Measurements from ENCODE around the gene SYT8.

SYT8 gene, protein sequence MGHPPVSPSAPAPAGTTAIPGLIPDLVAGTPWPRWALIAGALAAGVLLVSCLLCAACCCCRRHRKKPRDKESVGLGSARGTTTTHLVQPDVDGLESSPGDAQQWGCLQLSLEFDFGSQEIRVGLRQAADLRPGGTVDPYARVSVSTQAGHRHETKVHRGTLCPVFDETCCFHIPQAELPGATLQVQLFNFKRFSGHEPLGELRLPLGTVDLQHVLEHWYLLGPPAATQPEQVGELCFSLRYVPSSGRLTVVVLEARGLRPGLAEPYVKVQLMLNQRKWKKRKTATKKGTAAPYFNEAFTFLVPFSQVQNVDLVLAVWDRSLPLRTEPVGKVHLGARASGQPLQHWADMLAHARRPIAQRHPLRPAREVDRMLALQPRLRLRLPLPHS
- long read RNA-seq: 0 reads

DNA sequence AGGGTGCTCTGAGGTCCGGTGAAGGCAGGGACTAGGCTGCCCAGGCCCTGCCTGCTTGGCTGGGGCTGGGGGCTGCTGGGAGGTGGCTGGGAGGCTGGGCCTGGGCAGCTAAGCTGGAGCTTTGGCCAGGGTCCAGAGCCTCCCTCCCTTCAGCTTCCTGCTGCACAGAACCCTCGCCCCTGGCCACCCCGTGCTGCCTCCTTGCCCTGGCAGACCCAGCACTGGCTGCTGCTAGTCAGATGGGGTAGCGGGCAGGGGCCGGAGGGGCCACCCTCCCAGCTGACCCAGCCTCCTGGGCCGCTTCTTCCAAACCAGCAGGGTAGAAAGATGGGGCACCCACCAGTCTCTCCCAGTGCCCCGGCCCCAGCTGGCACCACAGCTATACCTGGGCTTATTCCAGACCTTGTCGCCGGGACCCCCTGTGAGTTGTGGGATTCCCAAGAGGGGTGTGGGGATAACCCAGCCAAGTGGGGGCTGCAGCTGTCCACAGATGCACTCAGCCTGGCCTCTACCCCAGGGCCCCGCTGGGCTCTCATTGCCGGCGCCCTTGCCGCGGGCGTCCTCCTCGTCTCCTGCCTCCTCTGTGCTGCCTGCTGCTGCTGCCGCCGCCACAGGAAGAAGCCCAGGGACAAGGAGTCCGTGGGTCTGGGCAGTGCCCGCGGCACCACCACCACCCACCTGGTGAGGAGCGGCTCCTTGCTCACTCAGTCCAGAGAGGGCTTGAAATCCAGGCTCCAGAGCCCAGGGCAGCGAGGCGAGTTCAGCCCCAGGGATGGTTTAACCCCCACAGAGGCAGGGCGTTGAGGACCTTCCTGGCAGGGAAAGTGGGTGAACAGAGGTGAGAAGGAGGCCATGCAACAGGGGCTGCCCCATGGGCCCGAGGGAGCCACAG is at the start of gene SYT8:
TSS of gene SYT8 (plus strand) at position 212 of the 892 bp plus-strand sequence. CDS start at position 328, 116 bp downstream.
- no peak for DNase-seq (ENCODE audit: low read depth in 1 of 2, low spot score in 1 of 2)

DNA sequence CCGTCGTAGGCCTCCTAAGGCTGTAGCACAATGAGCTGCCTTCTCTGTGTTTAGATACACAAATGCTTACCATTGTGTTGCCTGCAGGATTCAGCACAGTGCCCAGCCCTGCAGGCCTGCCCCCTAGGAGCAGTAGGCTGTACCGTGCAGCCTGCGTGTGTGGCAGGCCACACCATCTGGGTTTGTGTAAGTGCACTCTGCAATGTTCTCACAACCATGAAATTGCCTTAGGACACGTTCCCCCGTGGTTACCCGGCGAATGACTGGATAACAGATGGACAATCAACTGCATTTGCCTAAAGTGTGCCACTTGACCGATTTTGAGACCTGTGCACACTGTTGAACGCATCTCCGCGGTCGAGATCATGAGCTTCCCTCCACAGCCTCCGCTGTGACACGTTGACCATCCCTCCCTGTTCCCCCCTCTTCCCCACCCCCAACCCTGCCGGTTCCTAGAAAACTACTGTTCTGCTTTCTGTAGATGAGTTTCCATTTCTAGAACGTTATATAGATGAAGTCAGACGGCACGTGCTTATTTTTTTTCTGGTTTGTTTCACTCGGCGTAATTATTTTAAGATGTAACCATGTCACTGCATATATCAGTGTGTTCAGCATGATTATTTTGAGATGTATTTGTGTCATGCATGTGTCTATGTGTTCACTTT is 48.9 kb upstream of the SYT8 start:
- Histone ChIP-seq H3K27me3 (ENCODE audit: insufficient read depth, poor library complexity, severe bottlenecking) (no peaks in the 10 kb centered on the region), H3K27ac (replicated peaks) (no peak overlapping the region), H3K4me3 (replicated peaks; ENCODE audit: insufficient read depth, low read length) (no peak overlapping the region)
- TF ChIP-seq SPI1 (IDR thresholded peaks at IDR 0.05; ENCODE audit: borderline replicate concordance, low read depth) (no peak), REST (IDR thresholded peaks at IDR 0.05; ENCODE audit: insufficient replicate concordance, low read depth) (no peak), POLR2AphosphoS5 (IDR thresholded peaks at IDR 0.05; ENCODE audit: low read depth) (no peak), GABPA (IDR thresholded peaks at IDR 0.05; ENCODE audit: low read depth) (no peak)
- TF ChIP-seq, protein P1, sequence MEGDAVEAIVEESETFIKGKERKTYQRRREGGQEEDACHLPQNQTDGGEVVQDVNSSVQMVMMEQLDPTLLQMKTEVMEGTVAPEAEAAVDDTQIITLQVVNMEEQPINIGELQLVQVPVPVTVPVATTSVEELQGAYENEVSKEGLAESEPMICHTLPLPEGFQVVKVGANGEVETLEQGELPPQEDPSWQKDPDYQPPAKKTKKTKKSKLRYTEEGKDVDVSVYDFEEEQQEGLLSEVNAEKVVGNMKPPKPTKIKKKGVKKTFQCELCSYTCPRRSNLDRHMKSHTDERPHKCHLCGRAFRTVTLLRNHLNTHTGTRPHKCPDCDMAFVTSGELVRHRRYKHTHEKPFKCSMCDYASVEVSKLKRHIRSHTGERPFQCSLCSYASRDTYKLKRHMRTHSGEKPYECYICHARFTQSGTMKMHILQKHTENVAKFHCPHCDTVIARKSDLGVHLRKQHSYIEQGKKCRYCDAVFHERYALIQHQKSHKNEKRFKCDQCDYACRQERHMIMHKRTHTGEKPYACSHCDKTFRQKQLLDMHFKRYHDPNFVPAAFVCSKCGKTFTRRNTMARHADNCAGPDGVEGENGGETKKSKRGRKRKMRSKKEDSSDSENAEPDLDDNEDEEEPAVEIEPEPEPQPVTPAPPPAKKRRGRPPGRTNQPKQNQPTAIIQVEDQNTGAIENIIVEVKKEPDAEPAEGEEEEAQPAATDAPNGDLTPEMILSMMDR (IDR thresholded peaks at IDR 0.05; ENCODE audit: insufficient read depth, low read length): no peak
- DNase-seq (ENCODE audit: low read depth in 1 of 2, low spot score in 1 of 2): no peak

More for the DNA sequence above, at the start of gene SYT8:
- Histone ChIP-seq H3K27ac (replicated peaks) (no peak within 1 kb of the TSS), H3K4me3 (replicated peaks; ENCODE audit: insufficient read depth, low read length) (no peak within 1 kb of the TSS), H3K27me3 (ENCODE audit: insufficient read depth, poor library complexity, severe bottlenecking) (peaks cover 8% of the 10 kb centered on the region)
- TF ChIP-seq POLR2AphosphoS5 (IDR thresholded peaks at IDR 0.05; ENCODE audit: low read depth): no peak
- no peak for TF ChIP-seq GABPA (IDR thresholded peaks at IDR 0.05; ENCODE audit: low read depth)
- no peak for TF ChIP-seq SPI1 (IDR thresholded peaks at IDR 0.05; ENCODE audit: borderline replicate concordance, low read depth)
- no peak for TF ChIP-seq REST (IDR thresholded peaks at IDR 0.05; ENCODE audit: insufficient replicate concordance, low read depth)
- TF ChIP-seq, protein P1 (IDR thresholded peaks at IDR 0.05; ENCODE audit: insufficient read depth, low read length): no peak

GRCh38 chr11:1786466-1786865 is 48.3 kb upstream of the SYT8 start:
- H3K27me3 ChIP-seq (ENCODE audit: insufficient read depth, poor library complexity, severe bottlenecking): no peaks in the 10 kb centered on the region
- TF ChIP-seq, protein P1 (IDR thresholded peaks at IDR 0.05; ENCODE audit: insufficient read depth, low read length): no peak
- TF ChIP-seq POLR2AphosphoS5 (IDR thresholded peaks at IDR 0.05; ENCODE audit: low read depth): no peak
- no peak for TF ChIP-seq GABPA (IDR thresholded peaks at IDR 0.05; ENCODE audit: low read depth)
- no peak for TF ChIP-seq REST (IDR thresholded peaks at IDR 0.05; ENCODE audit: insufficient replicate concordance, low read depth)
- no peak for TF ChIP-seq SPI1 (IDR thresholded peaks at IDR 0.05; ENCODE audit: borderline replicate concordance, low read depth)
- H3K4me3 ChIP-seq (replicated peaks; ENCODE audit: insufficient read depth, low read length): no peak overlapping the region

More at GRCh38 chr11:1786466-1786865, 48.3 kb upstream of the SYT8 start:
- DNase-seq (ENCODE audit: low read depth in 1 of 2, low spot score in 1 of 2): no peak
- H3K27ac ChIP-seq (replicated peaks): no peak overlapping the region

Data from HL-60 (cell line).